SK-N-DZ (cell line): Measurements from ENCODE around the gene SRSF8.
"Not testable (repeated sequence)": the region's sequence is repeated elsewhere in the genome, so short reads cannot be mapped to it uniquely, and the experiment has no call there.

ENCODE experiments used
- DNase-seq: peaks from one replicate; pipeline ENCODE4 v3.0.0-alpha.2; 2015; ENCODE audit warnings: low spot score

Gene SRSF8

GRCh38 chr11:95095858-95096587 is 29.3 kb downstream of the SRSF8 start:
- DNase-seq, result no peak

GRCh38 chr11:95097209-95097608 is 30.5 kb downstream of the SRSF8 start:
- no peak for DNase-seq

- no peak for DNase-seq
Measured at GRCh38 chr11:95098826-95099225, 32.1 kb downstream of the SRSF8 start.

GRCh38 chr11:95100191-95100648 is 33.5 kb downstream of the SRSF8 start:
- peak; percentile 39 for DNase-seq

- DNase-seq, result no peak
Measured at GRCh38 chr11:95100856-95101507, 34.3 kb downstream of the SRSF8 start.

- DNase-seq, result no peak
Measured at GRCh38 chr11:95101935-95102334, 35.2 kb downstream of the SRSF8 start.

- DNase-seq, result no peak
Measured at GRCh38 chr11:95102733-95103132, 36.0 kb downstream of the SRSF8 start.

- DNase-seq, result no peak
Measured at GRCh38 chr11:95103701-95104100, 37.0 kb downstream of the SRSF8 start.

- DNase-seq, result no peak
Measured at GRCh38 chr11:95104121-95104830, 37.6 kb downstream of the SRSF8 start.

GRCh38 chr11:95104856-95105255 is 38.1 kb downstream of the SRSF8 start:
- no peak for DNase-seq

GRCh38 chr11:95108159-95108611 is 41.5 kb downstream of the SRSF8 start:
- no peak for DNase-seq

GRCh38 chr11:95108671-95109551 is 42.2 kb downstream of the SRSF8 start:
- no peak for DNase-seq

GRCh38 chr11:95111471-95111870 is 44.8 kb downstream of the SRSF8 start:
- not testable (repeated sequence) for DNase-seq

- DNase-seq, result no peak
Measured at GRCh38 chr11:95111923-95112540, 45.3 kb downstream of the SRSF8 start.

- no peak for DNase-seq
Measured at GRCh38 chr11:95115597-95115996, 48.9 kb downstream of the SRSF8 start.

GRCh38 chr11:95119361-95120060 is 52.8 kb downstream of the SRSF8 start:
- DNase-seq, result no peak
